PC-3 (cell line): ENCODE data around the gene NSUN3. TPM values are rescaled to one million over a fixed set of nuclear protein-coding genes. Genes with fewer than 3 reads are reported as not detected.
A peak's percentile ranks its signal among the peaks of the same experiment; 100 is the strongest.

ENCODE experiments used
- ATAC-seq: fragments of 200-7000 bp; cut with Tn5 transposase; 2 replicates; pipeline ENCODE4 v1.9.1; 2020; ENCODE audit warnings: mild to moderate bottlenecking, moderate library complexity
- Bru-seq: library from RNA; stranded (reverse); fragments of 400-500 nt; gene quantifications from one replicate; lab custom pipeline; 2021; lab: Mats Ljungman, UMichigan
- BruChase-seq, 2 experiments: library from RNA; stranded (reverse); fragments of 400-500 nt; gene quantifications; one replicate each; lab custom pipeline; 2021; lab: Mats Ljungman, UMichigan
- BruUV-seq: library from RNA; stranded (reverse); fragments of 400-500 nt; replicated peaks from 2 replicates; lab custom pipeline; 2021; lab: Mats Ljungman, UMichigan
- CTCF ChIA-PET: fragments of 300-600 bp; sonication (Branson Sonifier 250); formaldehyde crosslinking; loops from one replicate; lab custom pipeline; 2022; ENCODE audit warnings: antibody characterized with exemption; lab: Charles Lee
- POLR2A ChIA-PET: fragments of 300-600 bp; sonication (Branson Sonifier 250); formaldehyde crosslinking; loops from one replicate; lab custom pipeline; 2022; ENCODE audit warnings: antibody characterized with exemption; ENCODE audit not compliant: unreplicated experiment; lab: Charles Lee
- DNase-seq: peaks from one replicate; pipeline ENCODE4 v3.0.0-alpha.2; 2015
- H2AFZ ChIP-seq: fragments of 300-600 bp; sonication (generic); 2 replicates; pipeline ENCODE4 v1.6.0; 2016; ENCODE audit warnings: antibody characterized with exemption, low read length
- H3F3A ChIP-seq: fragments of 300-600 bp; sonication (generic); one replicate; pipeline ENCODE4 v1.6.0; 2017; ENCODE audit warnings: antibody characterized with exemption, low read length, control low read depth, mild to moderate bottlenecking; ENCODE audit not compliant: unreplicated experiment
- H3K27ac ChIP-seq: fragments of 300-600 bp; sonication (generic); 2 replicates; pipeline ENCODE4 v1.5.1; 2016; ENCODE audit warnings: mild to moderate bottlenecking, low read length
- H3K27me3 ChIP-seq: fragments of 300-600 bp; sonication (generic); 2 replicates; pipeline ENCODE4 v1.6.1; 2016; ENCODE audit warnings: low read length, mixed read lengths
- H3K36me3 ChIP-seq: fragments of 300-600 bp; sonication (generic); 2 replicates; pipeline ENCODE4 v1.6.1; 2016; ENCODE audit warnings: low read depth, mixed run types, low read length, mixed read lengths
- H3K4me1 ChIP-seq: fragments of 300-600 bp; sonication (generic); 2 replicates; pipeline ENCODE4 v1.5.1; 2016; ENCODE audit warnings: low read length; ENCODE audit not compliant: insufficient read depth
- H3K4me2 ChIP-seq: fragments of 300-600 bp; sonication (generic); 2 replicates; pipeline ENCODE4 v1.6.0; 2016; ENCODE audit warnings: low read length
- H3K4me3 ChIP-seq: fragments of 300-600 bp; sonication (generic); 2 replicates; pipeline ENCODE4 v1.5.1; 2016; ENCODE audit warnings: mild to moderate bottlenecking, low read length, mixed read lengths
- H3K79me2 ChIP-seq: fragments of 300-600 bp; sonication (generic); 2 replicates; pipeline ENCODE4 v1.6.1; 2017; ENCODE audit warnings: low read length, mixed read lengths
- H3K9ac ChIP-seq: fragments of 300-600 bp; sonication (generic); 2 replicates; pipeline ENCODE4 v1.6.0; 2016; ENCODE audit warnings: mild to moderate bottlenecking, low read length
- H3K9me2 ChIP-seq: fragments of 300-600 bp; sonication (generic); replicated peaks from 2 replicates; pipeline ENCODE4 v1.6.1; 2016; ENCODE audit warnings: mixed run types, low read length, mixed read lengths
- H3K9me3 ChIP-seq: fragments of 300-600 bp; sonication (generic); 2 replicates; pipeline ENCODE4 v1.6.1; 2016; ENCODE audit warnings: low read length, mixed read lengths
- H4K20me1 ChIP-seq: fragments of 300-600 bp; sonication (generic); 2 replicates; pipeline ENCODE4 v1.6.1; 2016; ENCODE audit warnings: low read length, mixed read lengths
- EZH2 ChIP-seq: fragments of 300-600 bp; sonication (generic); IDR thresholded peaks from one replicate; pipeline ENCODE4 v1.6.1; 2017; ENCODE audit warnings: antibody characterized with exemption, mild to moderate bottlenecking, low read length; ENCODE audit not compliant: unreplicated experiment
- EZH2phosphoT487 ChIP-seq: fragments of 300-600 bp; sonication (generic); IDR thresholded peaks from 2 replicates; pipeline ENCODE4 v1.6.1; 2018; ENCODE audit warnings: mild to moderate bottlenecking, antibody characterized with exemption, low read length, borderline replicate concordance
- intact Hi-C: fragments of 100-400 bp; cut with micrococcal nuclease; formaldehyde crosslinking; loops from 2 replicates; pipeline ENCODE4 v1.9.0; 2023
- long read RNA-seq: library from polyadenylated mRNA; unstranded; transcript quantifications from one replicate; pipeline ENCODE4 v2.0.0, GENCODE V29; 2021; ENCODE audit not compliant: unreplicated experiment
- total RNA-seq: library from RNA; depleted of rRNA; stranded (reverse); fragments of >200 nt; gene quantifications from 2 replicates; pipeline ENCODE4 v1.2.3, GENCODE V29; 2014; rRNA removed
- TF ChIP-seq, protein P1 (sequence below): fragments of 300-600 bp; sonication (generic); conservative IDR thresholded peaks from 2 replicates; pipeline ENCODE4 v1.5.1; 2017; ENCODE audit warnings: antibody characterized with exemption, low read depth, mild to moderate bottlenecking, low read length

NSUN3 gene
- total RNA-seq (4.4 and 5.3 TPM in 2 replicates), Bru-seq, nascent RNA (percentile 79 among the genes with signal in this experiment), BruChase-seq, experiment 1, labeled RNA remaining after a 6-hour chase (percentile 66 among the genes with signal in this experiment), BruChase-seq, experiment 2, labeled RNA remaining after a 2-hour chase (percentile 67 among the genes with signal in this experiment)
- long read RNA-seq, transcript NSUN3-201 (6 exons, 3,289 nt) = major isoform, 14 of 18 reads
- long read RNA-seq, partial matches to known transcripts = 0 of 18 reads
- long read RNA-seq, other reads (novel, unspliced or antisense) = 4 of 18 reads

DNA sequence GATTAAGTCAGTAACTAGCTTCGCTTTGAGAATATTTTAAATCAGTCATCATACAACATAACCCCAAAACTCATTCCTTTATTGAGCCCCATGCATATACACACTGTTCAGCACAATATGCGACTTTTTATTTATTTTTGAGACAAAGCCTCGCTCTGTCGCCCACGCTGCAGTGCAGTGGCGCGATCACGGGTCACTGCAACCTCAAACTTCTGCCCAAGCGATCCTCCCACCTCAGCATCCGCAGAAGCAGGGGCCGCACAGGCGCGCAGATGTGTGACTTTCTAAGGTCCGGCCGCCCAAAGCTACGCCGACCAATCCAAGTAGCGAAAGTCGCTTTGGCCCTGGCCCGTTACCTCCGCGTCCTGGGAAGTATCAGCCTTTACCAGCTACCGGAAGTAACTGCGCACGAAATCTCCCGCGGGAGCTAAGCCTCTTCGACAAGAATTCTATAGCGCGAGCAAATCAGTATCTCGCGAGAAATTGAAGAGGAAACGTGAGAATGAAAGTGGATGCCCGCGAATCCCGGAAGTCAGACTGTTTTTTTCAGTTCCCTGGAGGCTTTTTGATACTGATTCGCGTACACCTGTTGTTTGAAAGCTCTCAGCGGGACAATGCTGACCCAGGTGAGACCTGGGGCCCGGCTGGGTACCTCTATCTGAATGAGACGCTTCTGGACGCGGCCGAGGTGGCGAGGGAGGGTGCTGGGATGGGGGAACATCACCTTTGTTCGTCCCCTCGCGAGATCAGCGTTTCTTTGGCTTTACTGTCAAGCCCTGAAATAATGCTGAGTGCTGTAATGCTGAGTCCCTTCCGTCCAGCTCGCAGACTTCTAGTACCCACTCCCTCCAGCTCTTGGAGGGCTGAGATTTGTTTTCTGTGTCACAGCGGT is at the start of gene NSUN3, which contains the start of gene DHFR2:
TSS of gene NSUN3 (plus strand) at position 549 of the 892 bp plus-strand sequence. CDS start at position 615, 66 bp downstream.
TSS of gene DHFR2 (minus strand) at position 404 of the 892 bp plus-strand sequence. CDS start 1,405 bp downstream, outside the sequence.
- no peaks in the 10 kb centered on the region for H4K20me1 ChIP-seq
- peaks cover 18% of the 10 kb centered on the region for H3K4me1 ChIP-seq
- peak within 1 kb of the TSS; percentile 96 for H3K9ac ChIP-seq
- TSS peak; percentile 85 for BruUV-seq
- TF ChIP-seq EZH2 = no peak
- TF ChIP-seq EZH2phosphoT487 = no peak
- TF ChIP-seq, protein P1, sequence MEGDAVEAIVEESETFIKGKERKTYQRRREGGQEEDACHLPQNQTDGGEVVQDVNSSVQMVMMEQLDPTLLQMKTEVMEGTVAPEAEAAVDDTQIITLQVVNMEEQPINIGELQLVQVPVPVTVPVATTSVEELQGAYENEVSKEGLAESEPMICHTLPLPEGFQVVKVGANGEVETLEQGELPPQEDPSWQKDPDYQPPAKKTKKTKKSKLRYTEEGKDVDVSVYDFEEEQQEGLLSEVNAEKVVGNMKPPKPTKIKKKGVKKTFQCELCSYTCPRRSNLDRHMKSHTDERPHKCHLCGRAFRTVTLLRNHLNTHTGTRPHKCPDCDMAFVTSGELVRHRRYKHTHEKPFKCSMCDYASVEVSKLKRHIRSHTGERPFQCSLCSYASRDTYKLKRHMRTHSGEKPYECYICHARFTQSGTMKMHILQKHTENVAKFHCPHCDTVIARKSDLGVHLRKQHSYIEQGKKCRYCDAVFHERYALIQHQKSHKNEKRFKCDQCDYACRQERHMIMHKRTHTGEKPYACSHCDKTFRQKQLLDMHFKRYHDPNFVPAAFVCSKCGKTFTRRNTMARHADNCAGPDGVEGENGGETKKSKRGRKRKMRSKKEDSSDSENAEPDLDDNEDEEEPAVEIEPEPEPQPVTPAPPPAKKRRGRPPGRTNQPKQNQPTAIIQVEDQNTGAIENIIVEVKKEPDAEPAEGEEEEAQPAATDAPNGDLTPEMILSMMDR = no peak
- ChIA-PET CTCF (interaction anchor here (0.7 kb wide), 1 partner anchor 39 kb away, joined by 3 read pairs; no protein-coding TSS in a partner anchor), POLR2A (interaction anchor here (0.5 to 1.1 kb wide), 4 partner anchors 82 to 219 kb away, joined by 3 to 8 read pairs (median 4); partner anchors contain the start of genes ARL13B and PROS1)
- H2AFZ ChIP-seq = peak within 1 kb of the TSS; percentile 86
- intact Hi-C loops = loop anchor here (1.0 kb wide), 3 partner anchors 34 to 82 kb away; partner anchors contain the start of genes ARL13B and STX19
- ATAC-seq = peak; percentile 91
- peaks cover 23% of the 10 kb centered on the region for H3K79me2 ChIP-seq
- H3K4me2 ChIP-seq = peak within 1 kb of the TSS; percentile 91
- no peaks in the 10 kb centered on the region for H3K27me3 ChIP-seq
- H3K9me3 ChIP-seq = no peaks in the 10 kb centered on the region
- no peaks in the 10 kb centered on the region for H3F3A ChIP-seq
- DNase-seq = peak; percentile 98
- peak within 1 kb of the TSS; percentile 91 for H3K4me3 ChIP-seq
- 0 out of 2 replicates have a peak, but pooled peaks cover 7% of the 10 kb centered on the region for H3K36me3 ChIP-seq
- H3K9me2 ChIP-seq = no peaks in the 10 kb centered on the region
- peak within 1 kb of the TSS; percentile 91 for H3K27ac ChIP-seq

DNA sequence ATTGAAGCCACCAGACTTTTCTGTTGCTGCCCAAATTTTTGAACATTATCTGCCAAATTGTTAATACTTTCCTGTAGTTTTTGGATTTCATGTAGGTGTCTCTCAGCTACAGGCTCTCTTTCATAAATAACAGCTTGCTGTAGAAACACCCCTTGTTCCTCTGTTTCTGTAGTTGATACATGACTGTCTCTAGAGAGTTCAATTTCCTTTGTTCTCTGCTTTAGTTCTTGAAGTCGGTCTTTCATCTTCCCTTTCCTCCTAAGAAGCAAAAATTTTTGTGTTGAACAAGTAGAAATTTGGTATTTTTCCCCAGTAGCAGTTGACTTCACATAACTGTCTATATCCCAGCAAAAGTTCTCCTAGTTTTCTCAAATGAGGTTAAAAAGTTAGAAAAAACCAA is 47.8 kb upstream of the NSUN3 start:
- Histone ChIP-seq H2AFZ (no peak overlapping the region), H3K27me3 (no peaks in the 10 kb centered on the region), H3K4me3 (no peak overlapping the region), H3K27ac (no peak overlapping the region), H3K9me2 (no peaks in the 10 kb centered on the region), H3K4me2 (no peak overlapping the region), H3F3A (no peaks in the 10 kb centered on the region), H3K9ac (no peak overlapping the region), H3K4me1 (no peaks in the 10 kb centered on the region), H3K36me3 (no peaks in the 10 kb centered on the region), H3K79me2 (no peaks in the 10 kb centered on the region), H3K9me3 (no peaks in the 10 kb centered on the region), H4K20me1 (no peaks in the 10 kb centered on the region)
- ChIA-PET POLR2A (no interaction called here), CTCF (no interaction called here)
- BruUV-seq = no TSS peak
- DNase-seq (no peak), ATAC-seq (no peak)
- TF ChIP-seq EZH2phosphoT487 (no peak), EZH2 (no peak)
- TF ChIP-seq, protein P1 = no peak
- intact Hi-C loops = no loop called here
